Measurements from ENCODE around the gene MGAM2.

DNA sequence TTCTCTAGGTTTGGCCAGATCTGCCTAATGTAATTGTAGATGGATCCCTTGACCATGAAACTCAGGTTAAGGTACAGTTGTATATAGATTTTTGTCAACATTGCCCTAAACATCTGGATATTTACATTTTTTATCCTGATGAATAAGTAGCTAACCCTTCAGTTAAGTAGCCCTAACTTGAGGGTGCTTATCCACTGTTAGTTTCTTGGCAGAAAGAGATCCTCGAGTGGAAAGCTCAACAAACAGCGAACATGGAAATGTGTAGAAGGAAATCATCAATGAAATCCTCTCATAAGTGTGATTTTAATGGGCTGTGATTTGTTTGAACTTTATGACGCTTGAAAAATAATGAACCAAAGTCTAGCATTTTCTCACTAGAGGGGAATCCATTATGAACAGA is 73.6 kb downstream of the MGAM2 start:
- TF ChIP-seq CTCF (IDR thresholded peaks at IDR 0.05 in 2 of 3, conservative IDR thresholded peaks at IDR 0.05 in 1 of 3; ENCODE audit: control insufficient read depth in 2 of 3, extremely low read depth in 1 of 3, insufficient read depth in 1 of 3, low read depth in 3 of 3, low read length in 3 of 3) (no peak), E2F4 (IDR thresholded peaks at IDR 0.05; ENCODE audit: low read depth, low read length) (no peak), MYC (IDR thresholded peaks at IDR 0.05; ENCODE audit: insufficient read depth, insufficient read length, insufficient replicate concordance, low read length, severe bottlenecking) (no peak), TBL1XR1 (IDR thresholded peaks at IDR 0.05; ENCODE audit: low read depth, low read length) (no peak), FOS (IDR thresholded peaks at IDR 0.05; ENCODE audit: borderline replicate concordance, extremely low read depth, insufficient read length) (no peak), RFX5 (IDR thresholded peaks at IDR 0.05; ENCODE audit: low read depth, low read length) (no peak), REST (IDR thresholded peaks at IDR 0.05; ENCODE audit: low read depth, low read length) (no peak), POLR2AphosphoS2 (IDR thresholded peaks at IDR 0.05; ENCODE audit: low read depth, low read length) (no peak), GABPA (IDR thresholded peaks at IDR 0.05; ENCODE audit: low read depth) (no peak), ZNF274 (IDR thresholded peaks at IDR 0.05; ENCODE audit: insufficient read depth, insufficient read length) (no peak)
